Effector CD8-positive, alpha-beta T cell (primary cell): Measurements from ENCODE around the gene PIF1.
"Not testable (repeated sequence)": the region's sequence is repeated elsewhere in the genome, so short reads cannot be mapped to it uniquely, and the experiment has no call there.

Experiments used
- DNase-seq: peaks from one replicate; lab custom pipeline; 2025; lab: John Stamatoyannopoulos, UW

The PIF1 gene

GRCh38 chr15:64847876-64848716, 22.6 kb upstream of the PIF1 start:
- DNase-seq, result no peak

DNA sequence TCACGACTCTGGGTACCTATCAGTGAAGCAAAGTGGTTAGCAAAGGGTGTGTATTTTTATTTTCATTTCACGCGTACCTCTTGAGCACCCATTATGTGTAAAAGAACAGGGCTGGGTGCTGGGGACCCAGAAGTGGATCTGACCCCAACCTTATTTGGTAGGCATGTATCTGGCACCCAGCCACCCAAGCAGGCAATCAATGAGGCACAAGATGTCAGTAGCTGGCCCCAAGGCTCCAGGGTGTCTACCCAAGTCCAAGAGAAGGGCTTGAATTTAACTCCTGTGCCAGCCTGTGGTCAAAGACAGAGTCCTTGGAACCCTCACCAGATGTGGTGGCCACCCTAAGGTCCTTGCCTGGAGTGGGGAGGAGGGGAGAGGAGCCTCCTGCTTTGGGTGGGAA, 22.0 kb upstream of the PIF1 start:
- no peak for DNase-seq

DNA sequence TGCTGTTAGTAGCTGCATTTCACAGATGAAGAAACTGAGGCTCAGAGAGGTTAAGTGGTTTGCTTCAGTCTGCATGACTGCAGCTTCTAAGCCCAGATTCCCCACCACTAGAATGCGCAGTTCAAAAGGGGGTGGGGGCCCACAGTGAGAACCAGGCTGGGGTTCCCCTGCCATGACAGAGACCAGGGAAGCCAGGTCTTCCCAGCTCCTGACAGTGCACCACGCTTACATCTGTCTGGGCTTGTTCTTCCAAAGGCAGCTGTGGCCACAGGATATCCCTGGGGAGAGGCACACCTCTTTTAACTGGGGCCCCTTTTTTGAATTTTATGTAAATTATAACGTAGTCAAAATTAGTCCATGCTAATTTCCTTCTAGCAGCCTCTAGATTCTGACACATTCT, 21.6 kb upstream of the PIF1 start:
- no peak for DNase-seq

DNA sequence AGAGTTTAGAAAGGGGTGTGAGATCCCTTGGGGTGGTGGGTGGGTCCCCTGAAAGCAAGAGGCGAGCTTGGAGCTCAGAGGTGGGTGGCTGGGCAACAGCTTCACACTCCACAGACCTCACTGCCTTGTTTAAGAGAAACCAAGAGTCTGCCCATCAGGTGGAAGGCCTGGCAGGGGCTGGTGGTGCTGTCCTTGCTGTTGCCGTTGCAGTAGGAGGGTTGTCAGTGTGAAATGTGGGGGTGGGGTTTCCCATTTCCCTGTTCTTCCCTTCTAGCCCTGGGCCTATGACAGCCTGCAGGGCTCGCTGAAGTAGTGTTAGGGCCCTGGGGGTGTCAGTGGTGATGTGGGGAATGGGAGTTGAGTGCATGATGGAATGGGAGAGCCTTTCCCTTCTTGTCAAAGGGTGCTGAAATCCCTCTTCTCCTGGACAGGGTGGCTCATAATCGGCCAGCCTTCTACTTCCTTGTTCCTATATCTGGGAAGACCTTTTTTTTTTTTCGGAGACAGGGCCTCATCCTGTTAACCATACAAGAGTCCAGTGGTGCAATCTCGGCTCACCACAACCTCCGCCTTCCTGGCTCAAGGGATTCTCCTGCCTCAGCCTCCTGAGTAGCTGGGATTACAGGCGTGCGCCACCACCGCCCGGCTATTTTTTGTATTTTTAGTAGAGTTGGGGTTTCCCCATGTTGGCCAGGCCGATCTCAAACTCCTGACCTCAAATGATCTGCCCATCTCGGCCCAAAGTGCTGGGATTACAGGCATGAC, 20.6 kb upstream of the PIF1 start:
- DNase-seq, result no peak

GRCh38 chr15:64845183-64845611, 19.8 kb upstream of the PIF1 start:
- DNase-seq, result no peak

- no peak for DNase-seq
Measured at GRCh38 chr15:64844576-64845145, 19.2 kb upstream of the PIF1 start.

DNA sequence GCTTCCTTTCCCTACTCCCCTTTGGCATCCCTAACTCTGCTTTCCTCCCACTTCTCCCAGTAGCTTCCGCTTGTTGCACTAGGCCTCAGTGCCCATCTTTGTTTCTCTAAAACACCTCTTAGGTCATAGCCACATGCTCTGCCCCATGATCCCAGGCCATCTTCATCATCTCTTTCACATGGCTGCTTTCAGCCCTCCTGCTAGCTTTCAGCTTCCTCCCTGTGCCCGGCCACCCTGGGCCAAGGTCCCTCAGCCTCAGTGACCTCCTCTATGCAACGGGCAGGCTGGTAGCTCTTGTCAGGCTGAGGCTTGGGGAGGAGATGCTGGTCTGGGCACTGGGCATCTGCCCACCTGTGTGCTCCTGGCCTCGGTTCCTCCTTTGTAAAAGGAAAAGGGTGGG, 18.5 kb upstream of the PIF1 start:
- no peak for DNase-seq

DNA sequence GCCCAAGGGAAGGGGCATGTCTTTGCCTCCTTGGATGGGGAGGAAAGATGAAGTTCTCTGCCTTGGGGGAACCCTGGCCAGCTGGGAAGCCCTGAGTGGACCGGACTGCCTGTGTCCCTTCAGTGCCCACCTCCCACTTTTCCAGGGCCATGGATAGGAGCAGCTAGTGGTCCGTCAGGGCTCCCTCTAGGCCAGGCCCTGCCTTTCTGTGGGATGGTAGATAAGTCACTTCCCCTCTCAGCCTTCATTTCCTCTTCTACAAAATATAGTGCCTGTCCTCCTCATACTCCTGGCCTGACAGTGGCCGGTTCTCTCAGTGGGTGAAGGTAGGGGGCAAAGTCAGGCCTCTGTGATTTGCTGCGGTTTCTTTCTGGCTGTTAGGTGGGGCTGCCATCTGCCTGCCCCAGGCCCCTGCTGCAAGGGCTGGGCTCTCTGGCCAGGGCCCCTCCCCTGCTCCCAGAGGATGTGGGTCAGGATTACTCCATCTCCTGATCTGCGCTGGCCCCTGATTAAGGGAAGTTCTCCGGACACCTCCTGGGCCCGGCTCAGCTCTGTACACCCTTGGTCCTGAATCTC, 17.6 kb upstream of the PIF1 start:
- no peak for DNase-seq

DNA sequence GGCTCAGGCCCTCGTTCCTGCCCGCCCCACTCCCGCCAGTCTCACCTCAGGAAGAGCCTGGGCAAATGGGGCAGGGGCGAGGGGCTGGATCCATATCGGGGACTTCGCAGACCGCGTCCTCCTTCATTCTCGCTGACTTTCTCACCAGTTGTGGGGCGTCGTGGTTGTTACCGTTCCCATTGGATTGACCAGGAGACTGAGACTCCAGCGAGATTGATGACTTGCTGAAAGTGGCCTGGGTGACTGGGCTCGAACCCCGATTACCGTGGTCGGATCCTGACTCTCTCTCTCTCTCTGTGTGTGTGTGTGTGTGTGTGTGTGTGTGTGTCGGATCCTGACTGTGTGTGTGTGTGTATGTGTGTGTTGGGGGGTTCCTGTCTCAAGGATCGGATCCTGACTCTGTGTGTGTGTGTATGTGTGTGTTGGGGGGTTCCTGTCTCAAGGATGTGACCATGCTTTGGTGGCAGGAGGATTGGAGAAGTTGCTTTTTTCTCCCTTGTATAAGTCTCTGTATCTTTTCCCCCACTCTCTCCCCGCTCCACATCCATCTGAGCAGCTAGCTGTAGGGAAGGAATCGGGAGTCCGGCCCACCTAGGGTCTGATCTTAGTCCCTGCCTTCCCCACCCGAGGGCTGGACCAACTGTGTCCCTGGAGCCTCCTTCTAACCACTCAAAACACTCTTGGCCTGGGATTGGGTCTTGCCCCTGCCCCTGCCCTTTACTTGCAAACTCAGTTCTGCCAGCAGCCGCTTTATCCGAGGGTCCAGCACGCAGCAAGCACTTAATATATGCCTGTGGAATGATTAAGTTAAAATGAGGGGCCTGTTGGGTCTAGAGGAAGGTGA, 16.9 kb upstream of the PIF1 start:
- no peak for DNase-seq

GRCh38 chr15:64841344-64842095, 16.1 kb upstream of the PIF1 start, which contains the start of gene PLEKHO2:
TSS of gene PLEKHO2 (plus strand) at chr15:64841915. CDS start at chr15:64842017, 102 bp downstream.
- DNase-seq, result peak; percentile 80

DNA sequence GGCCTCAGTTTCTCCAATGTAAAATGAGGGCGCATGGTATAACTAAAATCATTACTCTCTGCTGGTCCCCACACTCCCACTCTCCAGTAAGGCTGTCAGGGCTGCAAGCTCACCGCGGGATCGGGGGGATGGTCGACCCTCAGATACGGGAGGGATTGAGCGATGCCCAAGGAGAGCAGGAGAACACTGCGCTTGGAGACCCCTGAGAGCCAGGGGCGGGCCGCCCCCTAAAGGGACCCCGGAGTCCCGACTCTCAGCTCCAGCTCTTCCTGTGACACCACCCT, 15.6 kb upstream of the PIF1 start:
- DNase-seq, result no peak

DNA sequence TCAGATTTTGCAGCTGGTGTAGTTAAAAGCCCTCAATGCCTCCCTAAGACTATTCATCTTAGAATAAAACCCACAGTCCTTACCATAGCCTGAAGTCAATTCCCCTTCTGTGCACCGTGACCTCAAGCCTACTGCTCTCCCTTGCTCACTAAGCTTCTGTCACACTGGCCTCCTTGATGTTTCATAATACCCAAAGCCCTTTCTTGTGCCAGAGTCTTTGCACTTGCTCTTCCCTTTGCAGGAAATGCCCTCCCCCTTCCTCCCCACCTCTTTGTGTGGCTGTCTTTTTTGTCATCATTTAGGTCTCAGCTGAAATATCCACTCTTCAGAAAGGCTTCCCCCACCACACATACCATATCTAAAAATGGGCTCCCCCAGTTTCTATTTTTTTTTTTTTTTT, 12.1 kb upstream of the PIF1 start:
- DNase-seq, result no peak

- DNase-seq, result no peak
Measured at GRCh38 chr15:64836023-64836536, 10.6 kb upstream of the PIF1 start.

DNA sequence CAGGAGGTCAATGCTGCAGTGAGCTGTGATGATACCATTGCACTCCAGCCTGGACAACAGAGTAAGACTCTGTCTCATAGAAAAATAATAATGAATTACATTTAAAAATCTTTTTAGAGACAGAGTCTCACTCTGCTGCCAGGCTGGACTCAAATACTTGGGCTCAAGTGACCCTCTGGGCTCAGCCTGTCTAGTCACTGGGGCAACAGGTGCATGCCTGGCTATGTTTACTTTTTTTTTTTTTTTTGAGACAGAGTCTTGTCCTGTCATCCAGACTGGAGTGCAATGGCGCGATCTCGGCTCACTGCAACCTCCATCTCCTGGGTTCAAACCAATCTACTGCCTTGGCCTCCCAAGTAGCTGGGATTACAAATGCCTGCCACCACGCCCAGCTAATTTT, 8.2 kb upstream of the PIF1 start:
- no peak for DNase-seq

- DNase-seq, result no peak
Measured at GRCh38 chr15:64828985-64829384, 3.5 kb upstream of the PIF1 start.

DNA sequence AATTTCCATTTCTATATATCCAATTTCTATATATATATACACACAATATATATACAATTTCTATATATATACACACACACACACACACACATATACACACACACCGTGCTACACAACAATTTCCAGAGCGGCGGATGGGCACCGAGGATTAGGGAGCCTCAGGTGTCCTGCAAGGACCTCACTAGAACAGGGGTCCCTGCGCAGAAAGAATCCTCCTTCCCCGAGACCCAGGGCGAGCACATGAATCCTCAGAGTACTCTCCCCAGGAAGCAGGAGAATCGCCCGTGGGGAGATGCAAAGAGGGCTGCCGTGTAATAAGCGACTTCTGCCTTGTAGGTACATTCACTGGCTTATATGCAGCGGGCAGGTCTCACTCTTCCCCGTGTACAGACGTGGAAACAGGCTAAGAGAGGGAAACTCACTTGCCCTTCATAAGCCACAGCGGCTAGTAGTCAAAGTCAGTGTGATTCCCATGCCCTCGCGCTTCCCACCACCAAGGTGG, 467 bp downstream of the PIF1 start:
- no peak for DNase-seq

- no peak for DNase-seq
Measured at GRCh38 chr15:64816452-64816851, 9.0 kb downstream of the PIF1 start.

- not testable (repeated sequence) for DNase-seq
Measured at GRCh38 chr15:64814965-64815364, 10.5 kb downstream of the PIF1 start.

- not testable (repeated sequence) for DNase-seq
Measured at GRCh38 chr15:64814283-64814682, 11.2 kb downstream of the PIF1 start.

GRCh38 chr15:64813075-64813474, 12.4 kb downstream of the PIF1 start:
- DNase-seq, result no peak
